Endothelial cell of umbilical vein (primary cell): ENCODE measurements around the gene THOC2. TPM values are rescaled to one million over a fixed set of nuclear protein-coding genes. Genes with fewer than 3 reads are reported as not detected.

ENCODE experiments used
- BruUV-seq: library from RNA; stranded (reverse); fragments of 400-500 nt; replicated peaks from 2 replicates; lab custom pipeline; 2021; lab: Mats Ljungman, UMichigan
- CTCF ChIA-PET: fragments of 300-600, 350-600 bp; sonication (Branson Sonifier 250); formaldehyde crosslinking; loops from one replicate; lab custom pipeline; 2021; ENCODE audit warnings: antibody characterized with exemption, inconsistent platforms; lab: Charles Lee
- POLR2A ChIA-PET: fragments of 300-600, 350-600 bp; sonication (Branson Sonifier 250); formaldehyde crosslinking; loops from one replicate; lab custom pipeline; 2021; ENCODE audit warnings: antibody characterized with exemption, inconsistent platforms; lab: Charles Lee
- DNase-seq: peaks from one replicate; pipeline ENCODE4 v3.0.0-alpha.2; 2011; ENCODE audit warnings: low read depth, low spot score
- FAIRE-seq: peaks from 2 replicates; lab custom pipeline; 2011; peaks lifted over from hg19 to GRCh38; lab: Jason Lieb, UNC
- H2AFZ ChIP-seq: 2 replicates; pipeline ENCODE4 v1.6.0; 2012; ENCODE audit warnings: low read depth, low read length, control low read depth, inconsistent platforms
- H3K27ac ChIP-seq: 2 replicates; pipeline ENCODE4 v1.5.1; 2011; ENCODE audit warnings: low read depth, mild to moderate bottlenecking, control low read depth, low read length, moderate library complexity; ENCODE audit not compliant: insufficient read depth
- H3K27me3 ChIP-seq, 2 experiments: 2 replicates each; pipeline versions ENCODE4 v1.6.0 to v1.6.1; 2011; ENCODE audit warnings: low read length in 2 of 2, mixed read lengths in 1 of 2; ENCODE audit not compliant: control insufficient read depth in 2 of 2, insufficient read depth in 2 of 2
- H3K36me3 ChIP-seq, 2 experiments: 2 replicates in 1 of 2; 3 replicates in 1 of 2; pipeline ENCODE4 v1.5.1; 2011; ENCODE audit warnings: low read length in 2 of 2, mild to moderate bottlenecking in 1 of 2, moderate library complexity in 1 of 2; ENCODE audit not compliant: control insufficient read depth in 2 of 2, insufficient read depth in 2 of 2; ENCODE audit errors: extremely low read depth in 1 of 2
- H3K4me1 ChIP-seq: 3 replicates; pipeline ENCODE4 v1.5.1; 2011; ENCODE audit warnings: mild to moderate bottlenecking, low read length; ENCODE audit not compliant: control insufficient read depth, insufficient read depth; ENCODE audit errors: extremely low read depth
- H3K4me2 ChIP-seq: 2 replicates; pipeline ENCODE4 v1.6.1; 2011; ENCODE audit warnings: low read length, control low read depth, mixed read lengths; ENCODE audit not compliant: insufficient read depth
- H3K4me3 ChIP-seq, 3 experiments: fragments of 200-600 bp in 1 of 3; sonication (generic), shearing (Covaris generic) in 1 of 3; replicated peaks in 1 of 3; 2 replicates each; pipeline ENCODE4 v1.5.1; 2011 to 2016; ENCODE audit warnings: control low read depth in 3 of 3, low read length in 3 of 3, mild to moderate bottlenecking in 2 of 3, inconsistent platforms in 1 of 3, low read depth in 1 of 3, moderate library complexity in 1 of 3; ENCODE audit not compliant: insufficient read depth in 1 of 3
- H3K79me2 ChIP-seq: 2 replicates; pipeline ENCODE4 v1.6.0; 2012; ENCODE audit warnings: low read length, inconsistent platforms; ENCODE audit not compliant: control insufficient read depth, insufficient read depth
- H3K9ac ChIP-seq: replicated peaks from 2 replicates; pipeline ENCODE3; 2011; ENCODE audit warnings: low read length, control low read depth; ENCODE audit not compliant: insufficient read depth; ENCODE audit errors: extremely low read depth
- H3K9me1 ChIP-seq: replicated peaks from 3 replicates; pipeline ENCODE4 v1.6.0; 2011; ENCODE audit warnings: mild to moderate bottlenecking, low read length; ENCODE audit not compliant: control insufficient read depth, insufficient read depth; ENCODE audit errors: extremely low read depth
- H3K9me3 ChIP-seq: replicated peaks from 2 replicates; pipeline ENCODE4 v1.5.1; 2012; ENCODE audit warnings: low read length, inconsistent platforms; ENCODE audit not compliant: control insufficient read depth, insufficient read depth
- H4K20me1 ChIP-seq: replicated peaks from 2 replicates; pipeline ENCODE3; 2011; ENCODE audit warnings: mild to moderate bottlenecking, low read length; ENCODE audit not compliant: control insufficient read depth, insufficient read depth; ENCODE audit errors: extremely low read depth
- EZH2 ChIP-seq: IDR thresholded peaks from 2 replicates; pipeline ENCODE4 v1.6.1; 2012; ENCODE audit warnings: borderline replicate concordance, low read depth, mild to moderate bottlenecking, moderate library complexity, low read length, inconsistent platforms; ENCODE audit not compliant: severe bottlenecking
- FOS ChIP-seq: IDR thresholded peaks from 2 replicates; pipeline ENCODE4 v1.6.1; 2011; ENCODE audit warnings: mild to moderate bottlenecking, low read length, moderate library complexity, borderline replicate concordance; ENCODE audit not compliant: insufficient read depth
- GATA2 ChIP-seq: IDR thresholded peaks from 2 replicates; pipeline ENCODE4 v1.7.0; 2011; ENCODE audit warnings: low read depth, mild to moderate bottlenecking, moderate library complexity, mixed read lengths, low read length; ENCODE audit not compliant: insufficient read length, insufficient read depth
- JUN ChIP-seq: IDR thresholded peaks from 2 replicates; pipeline ENCODE4 v1.6.1; 2011; ENCODE audit warnings: borderline replicate concordance, low read depth; ENCODE audit not compliant: insufficient read length, insufficient read depth
- MYC ChIP-seq: IDR thresholded peaks from one replicate; pipeline ENCODE4 v1.6.1; 2011; ENCODE audit warnings: mild to moderate bottlenecking, low read depth, low read length
- POLR2A ChIP-seq: IDR thresholded peaks from 2 replicates; pipeline ENCODE4 v1.6.1; 2012; ENCODE audit warnings: low read depth, mild to moderate bottlenecking, control low read depth, low read length
- POLR2AphosphoS5 ChIP-seq: IDR thresholded peaks from 2 replicates; pipeline ENCODE4 v1.6.1; 2012; ENCODE audit warnings: low read depth, mild to moderate bottlenecking, control low read depth, low read length, moderate library complexity; ENCODE audit not compliant: insufficient read depth
- dilution Hi-C: fragments of 300-500 bp; cut with MboI; formaldehyde crosslinking; loops from one replicate; pipeline ENCODE4 v1.15.0; 2019; ENCODE audit warnings: low sequenced_read_pairs; ENCODE audit not compliant: extremely low pct_ligation_motif_present
- intact Hi-C: fragments of 100-400 bp; cut with micrococcal nuclease; formaldehyde crosslinking; loops from one replicate; pipeline ENCODE4 v1.10.0; 2022
- polyA plus RNA-seq, 4 experiments: library from polyadenylated mRNA; depleted of rRNA in 3 of 4; stranded (reverse) in 3 of 4; unstranded in 1 of 4; fragments of >200 nt; gene quantifications; 2 replicates each; pipeline versions ENCODE4 v1.2.1 to v1.2.3, GENCODE V29; 2011 to 2012; ENCODE audit warnings: missing spikeins in 1 of 4
- total RNA-seq: library from RNA; stranded (reverse); gene quantifications from 2 replicates; pipeline ENCODE4 v1.2.3, GENCODE V29; 2021
- TF ChIP-seq, protein P1 (sequence below): IDR thresholded peaks from 2 replicates; pipeline ENCODE4 v1.6.1; 2011; ENCODE audit not compliant: insufficient read depth, insufficient read length
- TF ChIP-seq, protein P2 (sequence below), 2 donors: IDR thresholded peaks; 1 replicate in 1 of 2; 2 replicates in 1 of 2; pipeline ENCODE4 v1.5.1; 2011; ENCODE audit warnings: low read length in 2 of 2, mild to moderate bottlenecking in 2 of 2, moderate library complexity in 2 of 2, control low read depth in 1 of 2, inconsistent platforms in 1 of 2, low read depth in 1 of 2; ENCODE audit not compliant: insufficient read depth in 1 of 2; ENCODE audit errors: extremely low read depth in 1 of 2

The THOC2 gene
- total and polyA plus RNA-seq, 2 donors (not counting 3 experiments of a cell fraction or from before 2014, with no cell fraction given), result 26.0 to 72.9 TPM

DNA sequence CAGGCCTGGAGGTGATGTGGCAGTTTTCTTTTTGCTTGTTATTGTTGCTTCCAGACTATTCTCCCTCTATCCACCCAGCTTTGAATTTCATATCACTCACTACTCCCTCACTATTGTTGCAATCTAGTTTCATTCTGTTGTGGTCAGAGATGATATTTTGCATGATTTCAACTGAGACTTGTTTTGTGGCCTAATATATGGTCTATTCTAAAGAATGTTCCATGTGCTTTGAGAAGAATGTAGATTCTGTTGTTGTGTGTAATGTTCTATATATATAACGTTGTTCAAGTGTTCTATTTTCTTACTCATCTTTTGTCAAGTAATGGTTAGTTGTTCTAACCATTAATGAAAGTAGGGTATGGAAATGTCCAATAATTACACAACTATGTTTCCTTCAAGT, 59.0 kb downstream of the THOC2 start:
- no TSS peak for BruUV-seq
- Histone ChIP-seq H3K4me1 (no peaks in the 10 kb centered on the region), H3K9me1 (no peaks in the 10 kb centered on the region), H3K9ac (no peak overlapping the region), H3K27ac (no peak overlapping the region), H3K36me3 (no peaks in the 10 kb centered on the region), H3K4me2 (no peak overlapping the region), H4K20me1 (no peaks in the 10 kb centered on the region), H2AFZ (no peak overlapping the region), H3K27me3 (no peaks in the 10 kb centered on the region), H3K79me2 (no peaks in the 10 kb centered on the region), H3K9me3 (no peaks in the 10 kb centered on the region), H3K4me3 (no peak overlapping the region)
- POLR2A ChIA-PET, result no interaction called here
- CTCF ChIA-PET, result no interaction called here
- TF ChIP-seq GATA2, result no peak
- no peak for TF ChIP-seq EZH2
- TF ChIP-seq, protein P1, sequence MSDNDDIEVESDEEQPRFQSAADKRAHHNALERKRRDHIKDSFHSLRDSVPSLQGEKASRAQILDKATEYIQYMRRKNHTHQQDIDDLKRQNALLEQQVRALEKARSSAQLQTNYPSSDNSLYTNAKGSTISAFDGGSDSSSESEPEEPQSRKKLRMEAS, result no peak
- TF ChIP-seq POLR2A, result no peak
- TF ChIP-seq JUN, result no peak
- no peak for TF ChIP-seq POLR2AphosphoS5
- TF ChIP-seq, protein P2, sequence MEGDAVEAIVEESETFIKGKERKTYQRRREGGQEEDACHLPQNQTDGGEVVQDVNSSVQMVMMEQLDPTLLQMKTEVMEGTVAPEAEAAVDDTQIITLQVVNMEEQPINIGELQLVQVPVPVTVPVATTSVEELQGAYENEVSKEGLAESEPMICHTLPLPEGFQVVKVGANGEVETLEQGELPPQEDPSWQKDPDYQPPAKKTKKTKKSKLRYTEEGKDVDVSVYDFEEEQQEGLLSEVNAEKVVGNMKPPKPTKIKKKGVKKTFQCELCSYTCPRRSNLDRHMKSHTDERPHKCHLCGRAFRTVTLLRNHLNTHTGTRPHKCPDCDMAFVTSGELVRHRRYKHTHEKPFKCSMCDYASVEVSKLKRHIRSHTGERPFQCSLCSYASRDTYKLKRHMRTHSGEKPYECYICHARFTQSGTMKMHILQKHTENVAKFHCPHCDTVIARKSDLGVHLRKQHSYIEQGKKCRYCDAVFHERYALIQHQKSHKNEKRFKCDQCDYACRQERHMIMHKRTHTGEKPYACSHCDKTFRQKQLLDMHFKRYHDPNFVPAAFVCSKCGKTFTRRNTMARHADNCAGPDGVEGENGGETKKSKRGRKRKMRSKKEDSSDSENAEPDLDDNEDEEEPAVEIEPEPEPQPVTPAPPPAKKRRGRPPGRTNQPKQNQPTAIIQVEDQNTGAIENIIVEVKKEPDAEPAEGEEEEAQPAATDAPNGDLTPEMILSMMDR (IDR thresholded peaks at IDR 0.05; ENCODE audit: extremely low read depth in 1 of 2, insufficient read depth in 1 of 2, low read depth in 1 of 2, low read length in 2 of 2), result no peak
- TF ChIP-seq MYC, result no peak
- TF ChIP-seq FOS, result no peak
- intact Hi-C loops (no loop called here), dilution Hi-C loops (no loop called here)
- DNase-seq (no peak), FAIRE-seq (no peak)
